Right hindlimb (tissue), 1 donor: Measurements from ENCODE around the gene APC.
A peak's percentile ranks its signal among the peaks of the same experiment; 100 is the strongest.
"Not testable (repeated sequence)": the region's sequence is repeated elsewhere in the genome, so short reads cannot be mapped to it uniquely, and the experiment has no call there.

ENCODE experiments used
- DNase-seq: peaks from one replicate; pipeline ENCODE4 v3.0.0-alpha.2; 2018

APC gene

DNA sequence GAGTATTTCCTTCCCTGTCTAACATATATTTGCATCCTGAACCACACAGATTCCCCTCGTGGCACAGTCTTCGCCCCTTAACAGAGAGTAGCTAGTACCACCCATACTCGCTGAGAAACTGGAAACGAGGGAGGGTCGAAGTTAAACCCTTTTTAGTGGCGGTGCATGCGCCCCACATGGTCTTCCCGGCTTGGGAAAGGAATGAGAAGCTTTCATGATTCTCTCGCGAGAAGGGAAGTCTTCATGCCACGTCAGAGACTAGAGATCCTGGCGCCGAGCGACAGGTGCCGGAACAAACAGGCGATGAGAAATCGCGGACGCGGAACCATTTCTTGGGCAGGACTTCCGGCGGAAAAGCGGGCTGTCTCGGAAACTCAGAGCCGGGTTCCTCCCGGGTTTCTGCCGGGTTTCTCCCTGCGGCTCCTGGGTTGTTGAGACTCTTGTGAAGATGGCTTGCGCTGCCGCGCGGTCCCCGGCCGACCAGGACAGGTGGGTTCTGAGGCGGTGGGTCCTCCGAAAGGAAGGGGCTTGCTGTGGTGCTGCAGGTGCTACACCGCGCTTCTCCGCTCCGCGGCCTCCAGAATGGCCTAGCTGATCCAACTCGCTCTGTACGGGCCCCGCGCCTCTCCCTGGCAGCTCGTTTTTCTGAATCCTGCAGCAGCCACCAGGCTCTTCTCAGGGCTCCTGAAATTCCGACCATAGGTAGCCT, 123.4 kb downstream of the APC start, which contains the start of gene SRP19:
Gene SRP19, plus strand, starts transcription at position 359 of the 709 bp plus-strand sequence. Its CDS starts 90 bp downstream, at position 449.
- peak; percentile 97 for DNase-seq

DNA sequence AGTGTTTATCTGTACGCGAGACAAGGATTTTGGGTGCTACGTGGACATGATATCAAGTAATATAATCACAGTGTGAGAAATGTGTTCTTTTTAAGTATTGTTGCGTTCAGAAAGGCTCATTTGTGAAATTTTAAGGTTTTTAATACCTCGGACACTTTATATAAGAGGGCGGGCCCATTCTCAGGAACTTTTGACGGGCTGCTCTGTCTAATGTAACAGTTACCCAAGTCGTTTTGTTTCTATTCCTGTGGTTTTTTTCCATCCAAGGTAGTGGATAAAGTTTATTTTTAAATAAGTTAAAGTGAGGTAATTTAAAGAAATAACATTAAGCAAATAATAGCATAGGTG, 123.9 kb downstream of the APC start:
- DNase-seq = no peak

DNA sequence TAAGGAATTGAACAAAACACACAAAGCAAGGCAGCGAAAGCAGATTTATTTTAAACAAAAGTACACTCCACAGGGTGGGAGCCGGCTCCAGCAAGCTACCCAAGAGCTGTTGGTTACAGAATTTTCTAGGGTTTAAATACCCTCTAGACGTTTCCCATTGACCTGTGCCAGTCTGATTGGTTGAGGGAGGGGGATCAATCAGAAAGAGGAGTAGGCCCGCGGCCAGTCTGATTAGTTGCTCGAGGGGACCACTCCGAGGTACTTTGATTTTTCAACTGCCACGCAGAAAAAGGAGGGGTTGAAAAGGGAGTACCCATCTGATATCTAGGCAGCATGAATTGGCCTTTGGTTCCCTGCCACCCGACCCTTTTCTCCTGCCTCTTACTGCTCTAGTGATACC, 124.4 kb downstream of the APC start:
- DNase-seq = no peak

DNA sequence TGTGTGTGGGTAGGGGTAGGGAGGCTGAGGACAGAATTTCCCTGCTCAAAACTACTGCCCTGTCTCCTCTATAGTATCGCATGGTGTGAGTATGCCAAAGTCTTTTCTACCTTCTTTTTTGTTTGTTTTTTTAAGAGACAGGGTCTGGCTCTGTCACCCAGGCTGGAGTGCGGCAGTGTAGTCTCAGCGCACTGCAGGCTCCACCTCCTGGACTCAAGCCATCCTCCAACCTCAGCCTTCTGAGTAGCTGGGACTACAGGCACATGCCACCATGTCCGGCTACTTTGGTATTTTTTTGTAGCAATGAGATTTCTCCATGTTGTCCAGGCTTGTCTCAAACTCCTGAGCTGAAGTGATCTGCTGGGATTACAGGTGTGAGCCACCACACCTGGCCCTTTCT, 125.9 kb downstream of the APC start:
- no peak for DNase-seq

DNA sequence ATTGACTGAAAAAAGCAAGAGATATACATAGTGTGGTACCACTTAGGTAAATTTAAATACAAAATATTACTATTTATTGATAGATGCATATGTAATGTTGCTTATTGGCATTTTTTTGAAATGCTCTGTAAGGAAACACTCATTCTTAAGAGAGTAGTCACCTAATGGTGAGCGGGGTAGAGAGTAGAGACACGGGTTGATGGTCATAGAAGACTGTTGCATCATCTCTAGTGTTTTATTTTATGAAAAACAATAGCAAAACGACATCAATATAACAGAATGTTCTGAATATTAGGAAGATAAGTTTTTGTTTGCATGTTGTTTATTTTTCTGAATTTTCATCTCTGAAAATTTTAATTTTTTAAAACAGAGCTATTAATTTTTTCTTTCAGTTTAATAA, 127.4 kb downstream of the APC start:
- no peak for DNase-seq

DNA sequence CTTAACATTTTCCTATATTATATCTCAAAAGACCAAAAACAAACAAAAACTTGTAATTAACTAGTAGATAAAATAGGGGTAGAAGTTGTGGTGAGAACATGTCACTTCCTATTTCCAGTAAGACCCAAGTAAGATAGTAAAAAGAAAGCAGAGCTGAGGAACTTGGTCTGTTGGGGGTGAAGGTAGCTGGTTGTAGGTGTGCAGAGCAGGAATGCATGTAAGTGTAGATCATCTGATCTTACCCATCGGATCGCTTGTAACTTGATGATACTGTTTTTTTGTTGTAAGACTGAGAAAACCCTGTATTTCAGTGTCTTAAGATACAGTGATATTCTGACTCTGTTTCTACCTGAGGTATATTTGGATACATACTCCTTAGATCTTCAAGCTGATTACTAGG, 129.1 kb downstream of the APC start:
- no peak for DNase-seq

DNA sequence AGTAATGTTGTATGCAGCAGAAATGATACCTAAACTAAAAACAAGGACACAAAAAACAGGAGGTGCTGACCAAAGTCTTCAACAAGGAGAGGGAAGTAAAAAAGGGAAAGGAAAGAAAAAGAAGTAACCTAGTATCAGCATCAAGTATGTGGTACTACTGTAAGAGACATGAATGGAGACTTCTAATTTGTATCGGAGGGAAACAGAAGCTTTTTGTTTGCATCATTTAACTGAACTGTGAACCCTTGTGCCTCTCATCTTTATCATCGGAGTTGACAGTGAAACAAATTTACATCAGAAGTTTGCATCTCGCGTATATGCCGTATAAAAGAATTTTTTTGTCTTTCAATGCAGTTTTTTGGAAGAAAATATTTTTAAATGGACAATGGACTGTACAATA, 129.7 kb downstream of the APC start:
- no peak for DNase-seq

DNA sequence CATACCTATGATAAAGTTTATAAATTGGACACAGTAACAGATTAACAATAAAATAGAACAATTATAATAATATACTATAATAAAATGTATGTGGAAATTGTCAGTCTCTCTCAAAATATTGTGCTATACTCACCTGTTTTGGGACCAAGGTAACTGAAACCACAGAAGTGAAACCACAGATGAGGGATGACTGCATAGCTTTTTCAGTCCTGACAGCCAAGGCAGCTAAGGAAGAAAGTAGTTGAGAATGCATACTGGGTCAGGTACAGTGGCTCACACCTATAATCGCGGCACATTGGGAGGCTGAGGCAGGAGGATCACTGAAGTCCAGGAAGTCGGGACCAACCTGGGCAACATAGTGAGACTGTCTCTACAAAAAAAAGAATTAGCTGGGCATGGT, 132.3 kb downstream of the APC start:
- no peak for DNase-seq

DNA sequence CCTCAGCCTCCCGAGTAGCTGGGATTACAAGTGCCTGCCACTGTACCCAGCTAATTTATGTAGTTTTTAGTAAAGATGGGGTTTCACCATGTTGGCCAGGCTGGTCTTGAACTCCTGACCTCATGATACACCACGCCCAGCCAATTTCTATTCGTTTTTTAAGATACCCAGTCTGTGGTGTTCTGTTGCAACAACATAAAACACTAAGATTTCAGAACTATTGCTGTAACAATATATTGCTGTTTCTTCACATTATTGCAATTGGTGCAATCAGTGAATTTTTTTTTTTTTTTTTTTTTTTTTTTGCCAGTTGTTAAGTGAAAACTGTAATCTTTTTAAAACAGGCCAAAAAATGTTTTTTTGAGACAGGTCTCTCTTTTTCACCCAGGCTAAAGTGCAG, 133.3 kb downstream of the APC start:
- DNase-seq = no peak

DNA sequence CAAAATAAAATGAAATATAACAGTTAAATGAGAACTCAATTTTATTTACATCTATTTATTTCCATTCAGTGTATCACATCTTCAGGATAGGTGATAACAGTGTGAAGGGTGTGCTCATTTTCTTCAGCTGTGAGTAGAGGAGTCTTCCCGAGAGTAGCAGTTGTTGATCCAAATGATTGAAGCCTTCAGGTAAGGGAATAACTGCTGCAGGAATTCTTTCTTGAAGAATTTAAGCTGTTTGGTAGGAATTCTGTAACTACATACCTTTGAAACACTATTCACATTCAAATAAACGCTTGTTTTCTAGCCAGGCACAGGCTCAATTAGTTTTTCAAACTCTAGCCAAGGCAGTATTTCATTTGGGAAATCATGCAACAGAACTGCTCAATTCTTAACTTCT, 138.7 kb downstream of the APC start:
- no peak for DNase-seq

DNA sequence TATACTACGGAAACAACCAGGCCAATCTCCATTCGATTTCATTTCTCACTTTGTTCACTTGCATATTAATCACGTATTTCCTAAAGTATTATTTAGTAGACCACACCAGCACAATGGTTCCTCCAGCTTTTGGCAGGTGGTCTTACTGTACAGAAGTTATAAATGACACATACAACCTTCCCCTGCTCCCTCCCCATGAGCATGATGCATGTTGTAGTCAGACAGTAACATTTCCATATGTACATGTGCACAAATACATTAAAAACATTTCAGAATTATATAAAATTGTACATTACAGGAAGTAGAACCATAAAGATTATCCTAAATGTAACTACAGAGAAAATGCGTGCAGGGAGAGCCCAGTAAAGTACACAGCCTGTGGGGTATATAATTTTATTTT, 140.4 kb downstream of the APC start:
- no peak for DNase-seq

DNA sequence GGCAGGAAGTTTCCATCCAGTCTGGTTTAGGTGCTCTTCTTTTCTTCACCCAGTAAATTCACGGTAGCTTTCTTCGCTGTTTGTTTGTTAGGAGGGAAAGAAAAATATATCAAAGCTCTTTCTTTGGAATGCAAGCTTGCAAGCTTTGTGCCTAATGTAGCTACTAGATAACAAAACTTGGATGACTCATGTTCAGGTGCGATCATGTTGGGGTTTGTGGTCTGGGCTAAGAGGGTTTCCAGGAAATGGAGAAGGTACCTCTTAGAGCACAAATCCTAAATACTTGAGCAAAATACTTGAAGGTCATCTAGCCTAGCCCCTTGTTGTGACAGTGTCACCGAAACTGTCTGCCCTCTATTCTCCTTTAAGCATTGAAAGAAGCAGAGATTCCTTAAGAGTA, 141.1 kb downstream of the APC start:
- DNase-seq = no peak

DNA sequence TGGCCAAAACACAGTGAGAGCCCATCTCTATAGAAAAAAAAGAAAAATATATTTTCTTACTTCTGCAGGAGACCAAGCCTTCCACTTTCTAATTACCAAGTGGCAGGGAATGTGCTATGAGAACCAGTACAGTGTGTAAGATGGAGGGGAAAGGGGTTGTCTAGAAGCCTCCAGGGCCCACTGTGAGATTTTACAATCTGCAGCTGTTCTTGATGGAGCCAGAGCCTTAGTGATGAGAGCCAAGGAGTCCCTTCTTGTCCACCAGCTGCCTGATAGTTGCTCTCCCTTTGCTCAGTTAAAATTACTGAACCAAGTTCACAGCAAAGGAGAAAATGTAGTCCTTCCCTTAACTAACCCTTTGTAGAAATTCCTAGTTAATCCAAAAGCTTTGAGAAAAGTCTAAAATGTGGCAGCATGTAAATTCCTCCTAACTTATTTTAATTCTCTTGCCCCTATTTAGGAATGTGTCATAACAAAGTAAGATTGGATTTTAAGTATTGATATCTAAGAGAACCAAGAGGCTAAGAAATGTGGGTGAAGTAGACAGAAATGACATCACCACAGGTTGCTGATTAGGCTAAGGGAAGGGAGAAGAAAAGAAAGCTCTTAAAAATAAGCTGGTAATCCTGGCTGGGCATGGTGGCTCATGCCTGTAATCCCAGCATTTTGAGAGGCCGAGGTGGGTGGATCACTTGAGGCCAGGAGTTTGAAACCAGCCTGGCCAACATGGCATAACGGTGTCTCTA, 142.7 kb downstream of the APC start:
- DNase-seq = peak; percentile 48

DNA sequence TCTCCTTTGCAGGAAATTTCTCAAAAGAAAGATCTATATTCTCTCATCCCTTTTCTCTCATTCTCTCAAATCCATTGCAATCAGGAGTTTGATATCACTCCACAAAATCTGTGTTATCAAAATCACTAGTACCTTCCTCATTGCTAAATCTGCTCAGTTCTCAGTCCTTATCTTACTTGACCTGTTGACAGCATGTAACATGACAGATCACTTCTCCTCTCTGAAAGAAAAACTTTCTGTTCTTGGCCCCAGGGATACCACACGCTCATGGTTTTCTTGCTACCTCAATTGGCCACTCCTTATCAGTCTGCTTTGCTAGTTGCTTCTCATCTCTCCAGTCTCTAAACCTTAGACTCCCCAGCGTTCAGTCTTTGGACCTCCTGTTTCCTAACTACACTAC, 145.5 kb downstream of the APC start:
- DNase-seq = no peak

DNA sequence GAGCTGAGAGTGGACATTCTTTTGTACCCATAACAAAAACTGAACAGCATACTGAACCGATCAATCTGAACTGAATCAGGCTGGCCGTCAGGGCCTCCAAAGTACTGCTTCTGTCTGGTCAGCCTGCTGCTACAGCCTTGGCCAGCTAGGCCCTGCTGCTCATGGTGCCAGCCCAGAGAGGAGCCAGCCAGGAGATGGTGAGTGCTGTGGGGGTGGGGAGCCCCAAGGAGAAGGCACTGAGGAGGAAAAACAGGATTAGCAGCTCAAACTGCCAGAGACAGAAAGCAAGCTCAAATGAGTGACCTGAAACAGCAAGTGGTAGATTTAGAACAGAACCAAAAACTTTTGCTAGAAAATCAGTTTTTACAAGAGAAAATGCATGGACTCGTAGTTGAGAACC, 147.3 kb downstream of the APC start:
- no peak for DNase-seq

DNA sequence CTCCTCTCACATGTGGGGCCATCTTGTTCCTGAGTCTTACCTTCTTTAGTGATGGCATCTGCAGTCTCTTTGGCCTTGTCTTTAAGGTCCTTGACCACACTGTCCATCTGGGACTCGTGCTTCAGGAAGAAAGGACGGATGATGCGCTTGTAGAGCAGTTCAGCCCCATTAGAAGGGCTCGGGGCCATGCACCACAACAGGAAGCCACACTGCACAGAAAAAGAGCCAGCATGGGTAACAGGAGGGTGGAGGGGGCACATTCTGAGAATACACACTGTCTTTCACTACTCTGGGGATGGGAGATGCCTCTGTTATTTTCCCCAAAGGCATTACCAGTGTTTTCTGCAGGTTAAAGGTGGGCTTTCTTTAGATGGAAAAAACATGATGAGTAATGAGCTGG, 149.3 kb downstream of the APC start:
- no peak for DNase-seq

DNA sequence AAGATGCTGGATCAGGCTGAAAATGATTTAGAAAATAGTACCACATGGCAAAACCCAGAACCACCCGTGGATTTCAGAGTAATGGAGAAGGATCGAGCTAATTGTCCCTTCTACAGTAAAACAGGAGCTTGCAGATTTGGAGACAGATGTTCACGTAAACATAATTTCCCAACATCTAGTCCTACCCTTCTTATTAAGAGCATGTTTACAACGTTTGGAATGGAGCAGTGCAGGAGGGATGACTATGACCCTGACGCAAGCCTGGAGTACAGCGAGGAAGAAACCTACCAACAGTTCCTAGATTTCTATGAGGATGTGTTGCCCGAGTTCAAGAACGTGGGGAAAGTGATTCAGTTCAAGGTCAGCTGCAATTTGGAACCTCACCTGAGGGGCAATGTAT, 154.4 kb downstream of the APC start:
- not testable (repeated sequence) for DNase-seq

DNA sequence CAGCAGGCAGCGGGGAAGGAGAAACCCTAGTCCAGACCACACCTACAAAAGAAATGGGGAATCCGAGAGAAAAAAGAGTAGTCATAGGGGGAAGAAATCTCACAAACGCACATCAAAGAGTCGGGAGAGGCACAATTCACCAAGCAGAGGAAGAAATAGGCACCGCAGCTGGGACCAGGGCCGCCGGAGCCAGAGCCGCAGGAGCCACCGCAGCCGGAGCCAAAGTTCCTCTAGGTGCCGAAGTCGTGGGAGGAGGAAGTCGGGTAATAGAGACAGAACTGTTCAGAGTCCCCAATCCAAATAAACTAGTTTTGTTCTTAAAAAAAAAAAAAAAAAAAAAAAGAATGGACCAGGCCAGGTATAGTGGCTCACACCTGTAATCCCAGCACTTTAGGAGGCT, 155.1 kb downstream of the APC start:
- no peak for DNase-seq

DNA sequence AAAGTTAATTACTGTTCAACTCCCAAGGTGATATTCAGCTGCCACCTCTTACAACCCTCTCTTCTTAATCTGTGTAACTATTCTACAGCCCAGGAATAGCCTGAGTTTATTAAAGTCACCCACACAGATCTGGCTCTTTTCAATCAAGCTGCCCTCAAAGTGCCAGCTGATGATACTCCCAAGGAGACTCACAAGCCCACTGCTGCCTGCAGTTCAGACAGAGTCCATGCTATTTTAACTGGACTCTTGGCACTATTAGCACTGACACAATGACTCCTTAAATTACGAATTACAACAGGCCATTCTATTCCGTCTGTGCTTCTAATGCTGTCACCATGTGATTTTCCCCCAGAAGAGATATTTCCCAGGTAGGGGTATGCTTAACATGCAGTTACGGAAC, 158.0 kb downstream of the APC start:
- DNase-seq = no peak
